ENCODE measurements around the gene HSPB8.

- TF ChIP-seq CTCF (IDR thresholded peaks at IDR 0.05) (no peak), POLR2A (IDR thresholded peaks at IDR 0.05) (no peak)
Measured at GRCh38 chr12:119169150-119169549, 9.6 kb upstream of the HSPB8 start.
